Stimulated activated CD8-positive, alpha-beta memory T cell treated with anti-CD3 and anti-CD28 coated beads, Interleukin-12 subunit alpha, Interleukin-12 subunit beta, amount 100 ng/mL, for 1 hour (primary cell): ENCODE measurements around the gene IBSP.

Source experiments
- DNase-seq: peaks from one replicate; pipeline ENCODE4 v3.0.0-alpha.2; 2020; ENCODE audit warnings: low read depth

The IBSP gene

DNA sequence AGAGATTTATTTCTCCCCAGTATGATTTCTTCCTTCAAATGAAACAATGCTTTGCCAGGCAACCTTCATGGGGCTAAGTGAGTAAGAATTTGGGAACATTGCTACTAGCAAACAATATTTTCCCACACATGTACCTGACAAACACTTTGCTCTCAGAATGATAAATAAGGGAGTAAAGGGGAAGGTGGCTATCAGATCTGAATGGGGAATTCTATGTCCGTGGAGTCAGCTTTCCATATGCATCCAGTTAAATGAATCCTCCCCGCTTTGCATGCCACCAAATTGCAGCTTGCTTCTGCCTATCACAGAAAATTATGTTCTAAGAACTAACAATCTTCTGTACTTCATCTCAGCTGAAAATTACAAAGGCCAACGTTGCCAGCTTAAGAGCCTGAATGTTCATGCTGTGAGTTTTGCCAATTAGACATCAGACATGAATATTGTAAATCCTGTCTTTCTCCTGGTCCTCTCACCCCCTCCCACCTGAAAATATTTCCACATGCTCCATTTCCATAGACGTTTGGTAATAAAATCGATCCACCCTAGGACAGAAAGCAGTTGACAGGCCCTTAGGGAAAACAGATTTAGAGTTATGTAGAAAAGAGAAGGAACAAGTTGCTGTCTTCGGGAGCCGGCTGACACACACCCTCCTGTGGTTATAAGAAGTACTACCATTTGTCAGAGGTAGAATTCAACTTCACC, 39.7 kb downstream of the IBSP start:
- DNase-seq, result no peak

DNA sequence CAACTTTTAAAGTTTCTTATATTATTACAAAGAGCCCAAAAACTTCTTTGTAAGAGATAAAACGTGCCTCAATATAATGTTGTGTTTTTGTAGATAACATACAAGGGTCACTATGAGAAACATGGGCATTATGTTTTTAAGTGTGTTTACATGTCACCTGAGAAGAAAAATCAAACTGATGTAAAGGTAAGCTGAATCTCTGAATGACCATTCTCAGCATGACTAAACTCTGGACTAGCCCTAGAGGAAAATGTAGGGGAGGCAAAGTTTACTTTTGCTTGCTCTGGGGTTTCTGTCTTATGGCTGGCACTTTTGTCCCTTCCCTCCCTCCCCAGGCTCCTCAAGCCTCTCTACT, 40.2 kb downstream of the IBSP start:
- no peak for DNase-seq

DNA sequence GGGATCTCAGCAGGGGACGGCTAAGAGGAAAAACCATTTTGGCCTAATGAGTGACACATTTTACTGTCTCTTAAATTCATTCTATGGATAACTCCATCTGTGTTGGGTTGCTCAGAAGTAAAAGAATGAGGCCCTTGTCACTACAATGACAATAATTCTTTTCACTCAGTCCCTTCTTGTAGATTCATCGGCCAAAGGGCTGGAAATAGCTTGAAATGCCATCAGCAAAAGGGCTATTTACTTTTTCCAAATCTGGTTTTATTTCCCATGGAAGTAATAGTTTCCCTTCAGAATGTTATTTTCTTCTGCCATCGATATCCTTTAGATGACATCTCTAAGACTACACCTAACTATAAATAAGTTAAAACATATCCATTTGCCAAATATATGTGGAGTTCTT, 40.8 kb downstream of the IBSP start:
- DNase-seq, result no peak

DNA sequence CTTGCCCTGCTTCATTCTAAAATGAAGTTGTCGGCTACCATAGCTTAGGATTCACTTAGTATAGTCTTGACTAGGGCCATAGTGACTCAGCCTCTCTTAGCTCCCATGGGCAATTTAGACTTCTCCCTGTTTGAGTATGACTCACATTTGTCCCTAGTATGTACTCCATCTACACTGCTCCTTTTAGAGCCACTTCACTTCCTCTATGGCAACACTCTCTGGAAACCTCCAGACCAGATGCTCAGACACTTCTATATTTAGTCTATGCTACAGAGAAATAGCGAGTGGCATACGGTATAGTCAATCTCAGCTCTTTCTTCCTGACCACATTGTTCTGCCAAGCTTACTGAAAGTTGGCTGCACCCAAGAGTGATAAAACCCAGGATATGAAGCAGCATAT, 44.6 kb downstream of the IBSP start:
- DNase-seq, result no peak

DNA sequence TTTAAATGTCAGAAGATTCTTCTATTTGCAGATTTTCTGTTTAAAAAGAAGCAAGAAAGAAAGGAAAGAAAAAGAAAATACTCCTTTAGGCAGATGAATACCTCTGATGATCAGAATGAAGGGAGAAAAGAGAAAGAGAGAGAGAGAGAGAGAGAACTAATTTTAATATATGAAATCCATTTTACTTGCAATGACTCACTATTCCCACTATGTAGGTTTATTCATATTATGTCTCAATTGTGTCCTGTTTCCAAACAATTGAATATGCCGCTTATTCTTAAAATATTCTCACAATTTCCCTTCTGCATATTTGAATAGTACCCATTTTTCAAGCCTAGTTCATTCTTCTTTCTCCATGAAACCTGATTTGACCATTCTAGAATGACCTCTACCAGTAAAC, 45.1 kb downstream of the IBSP start:
- DNase-seq, result no peak

DNA sequence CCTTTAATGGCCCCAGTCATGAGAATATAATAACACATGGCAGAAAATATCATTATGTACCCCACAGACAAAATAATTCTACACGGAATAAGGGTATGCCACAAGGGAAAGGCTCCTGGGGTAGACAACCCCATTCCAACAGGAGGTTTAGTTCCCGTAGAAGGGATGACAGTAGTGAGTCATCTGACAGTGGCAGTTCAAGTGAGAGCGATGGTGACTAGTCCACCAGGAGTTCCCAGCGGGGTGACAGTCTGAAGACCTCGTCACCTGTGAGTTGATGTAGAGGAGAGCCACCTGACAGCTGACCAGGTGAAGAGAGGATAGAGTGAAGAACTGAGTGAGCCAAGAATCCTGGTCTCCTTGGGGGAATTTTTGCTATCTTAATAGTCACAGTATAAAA, 46.9 kb downstream of the IBSP start:
- DNase-seq, result no peak

DNA sequence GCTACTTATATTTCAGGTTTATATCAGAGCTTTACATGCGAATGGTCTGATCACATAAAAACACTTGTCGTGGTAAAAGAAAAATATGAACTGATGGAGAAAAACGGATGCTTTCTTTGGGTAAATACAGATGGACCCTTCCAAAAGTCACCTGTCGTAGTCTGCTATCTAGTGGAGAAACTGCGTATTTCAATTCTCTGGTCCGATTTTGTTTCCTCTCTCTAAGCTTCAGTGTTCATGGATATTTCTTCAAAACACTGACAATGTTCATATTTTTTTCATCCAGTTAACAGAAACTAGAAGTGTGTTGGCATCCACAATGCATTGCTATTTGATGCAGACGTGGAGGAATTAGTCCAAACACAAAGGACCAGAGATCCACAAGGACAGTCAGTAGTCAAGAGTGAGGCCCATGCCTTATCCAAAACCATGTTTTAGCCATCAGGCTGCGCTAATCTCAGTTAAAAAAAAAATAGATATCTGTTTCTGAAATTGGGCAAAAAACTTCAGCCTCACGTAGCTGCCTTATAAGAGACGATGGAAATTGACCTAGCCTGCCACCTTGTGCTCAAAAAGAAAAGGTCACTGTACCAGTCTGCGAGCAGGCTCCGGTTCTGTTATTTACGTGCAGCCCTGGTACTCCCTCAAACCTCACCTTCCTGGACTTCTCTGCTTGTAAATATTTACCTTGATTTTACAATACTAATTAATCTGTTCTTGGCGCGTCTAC, 49.4 kb downstream of the IBSP start:
- peak; percentile 4 for DNase-seq

DNA sequence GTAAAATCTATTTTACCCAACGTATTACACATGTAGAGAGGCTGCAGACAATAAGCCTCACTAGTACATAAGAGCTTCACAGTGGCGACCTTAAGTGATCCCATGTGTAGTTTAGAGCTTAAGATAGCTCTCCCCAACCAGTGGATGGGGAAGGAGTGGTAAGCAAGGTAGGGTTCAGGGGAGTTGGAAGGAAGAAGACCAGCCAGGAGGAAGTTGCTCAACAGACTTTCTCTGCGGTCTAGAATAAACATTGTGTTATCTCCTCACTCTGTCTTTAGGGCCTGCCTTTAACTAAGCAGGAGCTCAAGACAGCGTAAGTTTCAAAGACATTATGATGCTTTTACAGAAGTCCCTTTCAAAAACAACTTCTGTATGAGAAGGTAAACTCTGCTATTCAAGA, 50.3 kb downstream of the IBSP start:
- DNase-seq, result no peak

DNA sequence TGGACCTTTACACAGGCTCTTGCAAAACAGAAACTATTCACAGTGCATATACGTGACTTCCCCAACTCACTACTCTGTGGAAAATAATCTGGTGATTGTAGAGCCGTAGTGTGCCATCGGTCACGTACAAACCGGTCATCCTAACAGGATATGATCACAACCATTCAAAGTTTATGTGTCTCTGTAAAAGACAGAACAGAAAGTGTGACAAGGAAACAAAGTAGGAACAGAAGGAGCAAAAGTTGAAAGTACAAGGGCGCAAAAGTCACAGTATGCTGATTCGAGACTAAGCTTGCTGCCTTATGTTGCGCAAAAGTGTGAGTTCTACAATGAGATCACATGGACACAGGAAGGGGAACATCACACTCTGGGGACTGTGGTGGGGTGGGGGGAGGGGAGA, 52.0 kb downstream of the IBSP start:
- DNase-seq, result no peak

DNA sequence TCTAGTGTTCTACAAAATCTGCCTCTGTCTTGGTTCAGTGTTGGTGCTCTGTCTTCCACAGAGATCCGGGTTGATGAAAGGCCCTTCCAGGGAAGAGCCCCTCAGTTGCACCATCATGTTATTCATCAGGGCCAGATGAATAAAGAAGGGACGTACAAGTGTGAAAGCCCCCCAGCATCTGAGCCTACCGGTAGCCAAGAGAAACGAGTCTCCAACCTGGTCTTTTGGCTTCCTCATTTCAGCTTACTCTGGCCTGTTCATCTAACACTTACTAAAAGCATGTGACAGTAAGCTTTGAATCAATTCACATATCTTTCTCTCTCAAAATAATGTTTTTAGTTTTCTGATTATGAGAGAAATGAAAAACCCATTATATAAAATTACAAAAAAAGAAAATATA, 52.6 kb downstream of the IBSP start:
- DNase-seq, result no peak

DNA sequence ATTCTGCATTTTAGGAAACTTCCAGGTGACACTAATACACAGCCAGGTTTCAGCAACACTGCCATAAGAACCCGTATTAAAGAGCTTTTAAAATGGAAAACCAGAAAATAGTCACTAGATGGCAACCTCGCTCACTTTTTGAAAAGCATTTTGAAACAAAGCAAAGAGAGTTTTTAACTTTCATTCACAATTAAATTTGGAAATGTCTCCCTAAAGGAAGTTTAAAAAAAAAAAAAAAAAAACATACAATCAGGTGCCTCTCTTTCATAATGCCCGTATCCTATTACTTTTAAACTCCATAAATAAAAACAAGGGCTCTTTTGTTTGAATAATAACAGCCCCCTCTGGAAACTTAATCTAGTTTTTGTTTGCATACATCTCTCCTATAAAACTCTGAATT, 53.8 kb downstream of the IBSP start:
- DNase-seq, result no peak

DNA sequence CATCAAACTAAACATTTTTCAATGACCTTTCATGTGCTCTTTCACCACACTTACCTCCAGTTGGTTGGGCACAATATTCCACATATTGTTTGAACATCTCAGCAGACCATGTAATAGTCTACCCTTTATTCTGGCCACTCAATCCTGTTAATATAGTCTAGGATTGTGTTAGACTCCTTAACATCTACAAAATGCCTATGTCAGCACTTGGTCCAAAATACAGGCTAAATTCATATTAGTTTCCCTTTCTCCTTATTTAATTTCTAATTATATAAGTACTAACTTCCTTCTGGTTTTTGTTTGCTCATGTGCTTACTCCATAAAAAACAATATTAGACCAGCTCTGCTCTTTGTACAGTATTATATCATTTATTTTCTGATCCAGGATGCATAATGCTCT, 54.5 kb downstream of the IBSP start:
- no peak for DNase-seq

DNA sequence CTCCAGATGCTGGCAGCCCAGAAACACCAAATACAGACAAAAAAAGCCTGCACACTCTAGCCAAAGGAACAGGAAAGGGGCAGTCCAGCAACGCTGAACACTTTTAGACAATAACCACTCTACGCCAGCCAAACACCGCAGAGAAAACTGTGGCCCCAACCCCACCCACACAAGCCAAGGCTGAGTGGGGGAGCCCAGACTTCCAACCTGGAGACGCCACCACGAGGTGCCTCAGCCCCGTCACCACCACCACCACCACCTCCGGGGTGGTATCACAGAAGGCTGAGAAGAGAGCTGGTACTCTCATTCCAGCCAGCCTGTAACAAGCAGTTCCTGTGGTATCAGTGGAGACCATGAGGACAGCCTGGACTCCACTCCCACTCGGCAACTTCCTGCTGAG, 56.2 kb downstream of the IBSP start:
- no peak for DNase-seq

DNA sequence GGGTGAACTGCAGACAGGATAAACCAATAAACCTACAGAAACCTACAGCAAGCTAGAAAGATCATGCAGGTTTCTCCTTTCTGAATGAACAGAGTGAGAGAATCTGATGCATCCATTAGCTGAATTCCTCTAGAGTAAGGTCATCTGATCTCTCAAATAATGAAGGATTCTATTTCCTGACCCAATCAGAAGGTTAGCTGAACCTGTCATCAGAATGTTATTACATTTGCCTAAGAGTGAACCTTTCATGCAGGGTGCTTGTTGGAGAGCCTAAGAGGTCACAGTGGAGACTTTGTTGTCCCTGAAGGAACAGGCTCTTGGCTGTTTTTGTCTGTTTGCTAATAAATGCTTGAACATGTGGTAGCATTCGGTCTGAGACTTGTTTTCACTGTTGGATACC, 57.5 kb downstream of the IBSP start:
- no peak for DNase-seq

DNA sequence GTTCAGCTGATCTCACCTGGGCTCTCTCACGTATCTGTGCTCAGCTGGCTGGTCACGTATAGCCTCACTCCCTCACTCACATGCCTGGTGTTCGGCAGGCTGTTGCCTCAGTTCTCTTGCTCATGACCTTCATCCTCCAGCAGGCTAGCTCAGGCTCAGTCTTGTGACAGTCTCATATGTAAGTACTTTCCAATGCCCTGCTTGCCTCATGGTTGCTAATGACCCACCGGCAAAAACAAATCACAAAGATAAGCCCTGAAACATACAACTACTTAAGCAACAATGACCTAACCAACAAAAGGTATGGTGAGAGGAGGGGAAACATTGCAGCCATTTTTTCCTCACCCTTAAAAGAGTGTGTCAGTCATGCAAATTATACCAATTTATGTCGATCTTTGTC, 58.4 kb downstream of the IBSP start:
- no peak for DNase-seq
